Measurements from ENCODE around the gene SH3BP5. TPM values are rescaled to one million over a fixed set of nuclear protein-coding genes. Genes with fewer than 3 reads are reported as not detected.

Gene SH3BP5
- total RNA-seq, 1 experiment from 2014 or later: 8.0 TPM

GRCh38 chr3:15303728-15304127, 28.7 kb downstream of the SH3BP5 start:
- DNase-seq: no peak
- H3K36me3 ChIP-seq (replicated peaks; ENCODE audit: control insufficient read depth, insufficient read depth, low read length): no peaks in the 10 kb centered on the region; the same call in none of the 2 replicates
- no peak overlapping the region for H3K4me3 ChIP-seq (ENCODE audit: insufficient read depth, low read depth, low read length)
- H3K27me3 ChIP-seq (ENCODE audit: control insufficient read depth, insufficient read depth, low read length): no peaks in the 10 kb centered on the region

- Histone ChIP-seq H3K36me3 (replicated peaks; ENCODE audit: control insufficient read depth, insufficient read depth, low read length) (no peaks in the 10 kb centered on the region; the same call in none of the 2 replicates), H3K27me3 (ENCODE audit: control insufficient read depth, insufficient read depth, low read length) (no peaks in the 10 kb centered on the region), H3K4me3 (ENCODE audit: insufficient read depth, low read depth, low read length) (no peak overlapping the region)
- no peak for DNase-seq
These were observed 29.2 kb downstream of the SH3BP5 start for GRCh38 chr3:15303216-15303615.

GRCh38 chr3:15301761-15302160, 30.6 kb downstream of the SH3BP5 start:
- no peak overlapping the region for H3K4me3 ChIP-seq (ENCODE audit: insufficient read depth, low read depth, low read length)
- H3K36me3 ChIP-seq (replicated peaks; ENCODE audit: control insufficient read depth, insufficient read depth, low read length): no peaks in the 10 kb centered on the region; the same call in none of the 2 replicates
- no peak for DNase-seq
- H3K27me3 ChIP-seq (ENCODE audit: control insufficient read depth, insufficient read depth, low read length): no peaks in the 10 kb centered on the region

GRCh38 chr3:15300323-15301078, 31.9 kb downstream of the SH3BP5 start:
- Histone ChIP-seq H3K27me3 (ENCODE audit: control insufficient read depth, insufficient read depth, low read length) (no peaks in the 10 kb centered on the region), H3K36me3 (replicated peaks; ENCODE audit: control insufficient read depth, insufficient read depth, low read length) (no peaks in the 10 kb centered on the region; the same call in none of the 2 replicates), H3K4me3 (ENCODE audit: insufficient read depth, low read depth, low read length) (no peak overlapping the region)
- no peak for DNase-seq

GRCh38 chr3:15299036-15299435, 33.4 kb downstream of the SH3BP5 start:
- Histone ChIP-seq H3K27me3 (ENCODE audit: control insufficient read depth, insufficient read depth, low read length) (no peaks in the 10 kb centered on the region), H3K36me3 (replicated peaks; ENCODE audit: control insufficient read depth, insufficient read depth, low read length) (no peaks in the 10 kb centered on the region; the same call in none of the 2 replicates), H3K4me3 (ENCODE audit: insufficient read depth, low read depth, low read length) (no peak overlapping the region)
- DNase-seq: no peak

- DNase-seq: no peak
- Histone ChIP-seq H3K27me3 (ENCODE audit: control insufficient read depth, insufficient read depth, low read length) (no peaks in the 10 kb centered on the region), H3K36me3 (replicated peaks; ENCODE audit: control insufficient read depth, insufficient read depth, low read length) (no peaks in the 10 kb centered on the region; the same call in 1 of the 2 replicates), H3K4me3 (ENCODE audit: insufficient read depth, low read depth, low read length) (no peak overlapping the region)
These were observed 33.9 kb downstream of the SH3BP5 start for GRCh38 chr3:15298504-15298903.

GRCh38 chr3:15297608-15298350, 34.6 kb downstream of the SH3BP5 start:
- Histone ChIP-seq H3K36me3 (replicated peaks; ENCODE audit: control insufficient read depth, insufficient read depth, low read length) (no peaks in the 10 kb centered on the region), H3K4me3 (ENCODE audit: insufficient read depth, low read depth, low read length) (no peak overlapping the region), H3K27me3 (ENCODE audit: control insufficient read depth, insufficient read depth, low read length) (no peaks in the 10 kb centered on the region)
- DNase-seq: no peak

GRCh38 chr3:15295506-15295905, 36.9 kb downstream of the SH3BP5 start:
- DNase-seq: no peak
- Histone ChIP-seq H3K4me3 (ENCODE audit: insufficient read depth, low read depth, low read length) (no peak overlapping the region), H3K36me3 (replicated peaks; ENCODE audit: control insufficient read depth, insufficient read depth, low read length) (no peaks in the 10 kb centered on the region), H3K27me3 (ENCODE audit: control insufficient read depth, insufficient read depth, low read length) (no peaks in the 10 kb centered on the region)

GRCh38 chr3:15294929-15295328, 37.5 kb downstream of the SH3BP5 start:
- no peaks in the 10 kb centered on the region for H3K27me3 ChIP-seq (ENCODE audit: control insufficient read depth, insufficient read depth, low read length)
- no peaks in the 10 kb centered on the region for H3K36me3 ChIP-seq (replicated peaks; ENCODE audit: control insufficient read depth, insufficient read depth, low read length)
- DNase-seq: no peak
- no peak overlapping the region for H3K4me3 ChIP-seq (ENCODE audit: insufficient read depth, low read depth, low read length)

GRCh38 chr3:15292765-15293522, 39.4 kb downstream of the SH3BP5 start:
- no peak for DNase-seq
- H3K36me3 ChIP-seq (replicated peaks; ENCODE audit: control insufficient read depth, insufficient read depth, low read length): no peaks in the 10 kb centered on the region
- H3K4me3 ChIP-seq (ENCODE audit: insufficient read depth, low read depth, low read length): no peak overlapping the region
- H3K27me3 ChIP-seq (ENCODE audit: control insufficient read depth, insufficient read depth, low read length): no peaks in the 10 kb centered on the region

GRCh38 chr3:15291589-15292541, 40.5 kb downstream of the SH3BP5 start:
- no peak for DNase-seq
- Histone ChIP-seq H3K4me3 (ENCODE audit: insufficient read depth, low read depth, low read length) (no peak overlapping the region), H3K36me3 (replicated peaks; ENCODE audit: control insufficient read depth, insufficient read depth, low read length) (no peaks in the 10 kb centered on the region), H3K27me3 (ENCODE audit: control insufficient read depth, insufficient read depth, low read length) (no peaks in the 10 kb centered on the region)

- Histone ChIP-seq H3K36me3 (replicated peaks; ENCODE audit: control insufficient read depth, insufficient read depth, low read length) (no peaks in the 10 kb centered on the region), H3K4me3 (ENCODE audit: insufficient read depth, low read depth, low read length) (no peak overlapping the region), H3K27me3 (ENCODE audit: control insufficient read depth, insufficient read depth, low read length) (no peaks in the 10 kb centered on the region)
- no peak for DNase-seq
These were observed 41.6 kb downstream of the SH3BP5 start for GRCh38 chr3:15290736-15291135.

- Histone ChIP-seq H3K27me3 (ENCODE audit: control insufficient read depth, insufficient read depth, low read length) (no peaks in the 10 kb centered on the region), H3K36me3 (replicated peaks; ENCODE audit: control insufficient read depth, insufficient read depth, low read length) (no peaks in the 10 kb centered on the region)
These were observed 42.7 kb downstream of the SH3BP5 start for GRCh38 chr3:15289661-15290060.

More at GRCh38 chr3:15289661-15290060, 42.7 kb downstream of the SH3BP5 start:
- DNase-seq: no peak
- no peak overlapping the region for H3K4me3 ChIP-seq (ENCODE audit: insufficient read depth, low read depth, low read length)

Measured in H7 (cell line).